Cerebellar nuclear complex (tissue), 1 donor: ENCODE results near the gene LRRC56.

Source experiments
- DNase-seq, 2 experiments: peaks; one replicate each; lab custom pipeline; 2025; lab: John Stamatoyannopoulos, UW

Gene LRRC56

DNA sequence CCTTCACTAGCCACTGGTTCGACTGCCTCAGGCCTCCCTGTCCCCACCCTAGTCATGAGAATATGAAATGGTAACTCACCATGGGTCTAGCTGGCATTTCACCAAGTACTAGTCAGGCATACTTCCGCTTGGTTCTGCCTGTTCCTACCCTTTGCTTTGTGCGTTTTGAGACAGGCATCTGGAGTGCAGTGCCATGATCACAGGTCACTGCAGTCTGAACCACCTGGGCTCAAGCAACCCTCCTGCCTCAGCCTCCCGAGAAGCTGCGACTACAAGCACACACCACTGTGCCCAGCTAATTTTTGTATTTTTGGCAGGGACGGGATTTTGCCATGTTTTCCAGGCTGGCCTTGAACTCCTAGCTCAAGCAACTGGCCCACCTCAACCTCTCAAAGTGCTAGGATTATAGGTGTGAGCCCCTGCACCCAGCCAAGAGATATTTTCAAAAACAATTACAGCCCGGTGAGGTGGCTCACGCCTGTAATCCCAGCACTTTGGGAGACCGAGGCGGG, 16.1 kb upstream of the LRRC56 start:
- DNase-seq = no peak

GRCh38 chr11:526192-526591, 11.1 kb upstream of the LRRC56 start:
- DNase-seq = no peak

- DNase-seq = no peak
Measured at GRCh38 chr11:528166-528814, 9.0 kb upstream of the LRRC56 start.

DNA sequence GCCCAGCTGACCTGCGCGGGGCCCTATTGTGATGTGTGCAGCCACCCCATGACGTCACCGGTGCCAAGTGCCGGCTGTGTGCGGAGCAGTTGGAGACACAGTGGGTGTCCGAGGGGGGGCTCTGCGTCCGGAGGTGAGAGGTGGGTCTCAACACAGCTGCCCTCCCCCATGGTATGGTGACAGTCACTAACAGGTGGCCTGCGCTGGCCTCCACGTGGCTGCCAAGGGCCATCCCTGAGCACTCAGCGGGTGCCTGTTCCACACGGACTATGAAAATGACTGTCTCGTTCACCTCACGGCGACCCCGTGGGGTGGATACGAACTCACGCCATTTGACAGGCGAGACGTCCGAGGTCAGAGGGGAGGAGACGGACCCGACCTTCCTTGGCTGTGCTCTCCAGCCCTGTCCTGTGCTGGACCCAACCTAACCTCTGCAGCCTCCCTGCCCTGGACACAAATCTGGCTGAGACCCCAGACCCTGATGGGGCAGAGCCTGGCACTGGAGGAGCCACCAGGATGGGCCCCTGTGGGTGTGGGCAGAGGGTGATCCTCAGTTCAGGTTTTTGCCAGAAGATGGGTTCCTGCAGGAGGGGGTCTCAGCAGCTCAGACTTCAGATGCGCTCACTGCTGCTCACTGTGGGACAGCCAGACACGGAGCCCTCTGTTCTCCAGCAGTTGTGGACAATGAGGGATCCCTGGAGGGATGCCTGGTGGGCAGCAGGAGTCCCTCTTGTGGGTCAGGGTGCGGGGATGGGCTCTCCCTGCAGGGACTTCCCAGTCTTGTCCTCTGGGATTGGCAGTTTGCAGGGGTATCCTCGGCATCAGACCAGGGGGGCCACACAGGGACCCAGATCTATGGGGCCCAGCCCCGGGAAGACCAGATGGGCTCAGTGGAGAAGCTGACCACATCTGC, 8.3 kb upstream of the LRRC56 start:
- no peak for DNase-seq

GRCh38 chr11:529728-530411, 7.5 kb upstream of the LRRC56 start:
- DNase-seq = no peak

GRCh38 chr11:530960-531831, 6.1 kb upstream of the LRRC56 start:
- DNase-seq = no peak

DNA sequence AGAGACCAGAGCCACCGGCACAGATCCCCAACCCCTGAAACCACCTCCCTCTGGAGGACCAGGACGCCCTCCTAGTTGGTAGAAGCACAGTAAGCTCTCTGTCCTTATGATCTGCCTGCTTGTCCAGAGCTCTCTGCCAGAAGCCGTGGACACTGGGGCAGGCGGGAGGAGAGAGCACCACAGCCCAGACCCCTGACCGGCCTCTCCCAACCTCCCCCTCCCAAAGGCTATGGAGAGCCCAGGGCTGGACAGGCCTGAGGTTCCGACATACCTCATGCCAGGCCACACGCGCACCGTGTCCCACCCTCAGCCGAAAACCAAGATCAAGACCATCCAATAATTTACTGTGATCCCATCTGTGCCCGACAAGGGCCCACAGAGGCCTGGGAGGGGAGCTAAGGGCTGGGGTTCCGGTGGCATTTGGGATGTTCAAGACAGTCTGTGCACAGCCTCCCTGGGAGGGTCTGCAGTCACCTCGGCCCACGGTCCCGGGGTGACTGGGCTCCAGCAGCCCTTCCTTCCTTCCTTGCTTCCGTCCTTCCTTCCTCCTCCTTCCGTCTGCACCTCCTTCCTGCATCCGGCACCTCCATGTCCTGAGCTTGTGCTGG, 5.3 kb upstream of the LRRC56 start:
- no peak for DNase-seq

DNA sequence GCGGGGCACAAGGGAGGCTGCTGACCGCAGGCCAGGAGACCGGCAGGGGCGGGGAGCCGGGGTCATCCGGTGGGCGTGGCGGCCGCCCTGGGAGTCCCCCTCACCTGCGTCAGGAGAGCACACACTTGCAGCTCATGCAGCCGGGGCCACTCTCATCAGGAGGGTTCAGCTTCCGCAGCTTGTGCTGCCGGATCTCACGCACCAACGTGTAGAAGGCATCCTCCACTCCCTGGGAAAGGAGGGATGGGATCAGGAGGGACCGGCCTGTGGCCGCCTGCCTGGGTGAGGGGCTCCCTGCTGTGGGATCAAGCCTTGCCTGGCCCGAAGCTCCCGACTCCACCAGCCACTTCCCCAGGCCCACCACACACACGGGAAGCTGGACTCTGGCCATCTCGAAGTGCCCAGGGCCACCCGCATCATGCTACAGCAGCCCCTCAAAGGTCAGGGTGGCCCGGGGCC, 4.8 kb upstream of the LRRC56 start:
- no peak for DNase-seq

DNA sequence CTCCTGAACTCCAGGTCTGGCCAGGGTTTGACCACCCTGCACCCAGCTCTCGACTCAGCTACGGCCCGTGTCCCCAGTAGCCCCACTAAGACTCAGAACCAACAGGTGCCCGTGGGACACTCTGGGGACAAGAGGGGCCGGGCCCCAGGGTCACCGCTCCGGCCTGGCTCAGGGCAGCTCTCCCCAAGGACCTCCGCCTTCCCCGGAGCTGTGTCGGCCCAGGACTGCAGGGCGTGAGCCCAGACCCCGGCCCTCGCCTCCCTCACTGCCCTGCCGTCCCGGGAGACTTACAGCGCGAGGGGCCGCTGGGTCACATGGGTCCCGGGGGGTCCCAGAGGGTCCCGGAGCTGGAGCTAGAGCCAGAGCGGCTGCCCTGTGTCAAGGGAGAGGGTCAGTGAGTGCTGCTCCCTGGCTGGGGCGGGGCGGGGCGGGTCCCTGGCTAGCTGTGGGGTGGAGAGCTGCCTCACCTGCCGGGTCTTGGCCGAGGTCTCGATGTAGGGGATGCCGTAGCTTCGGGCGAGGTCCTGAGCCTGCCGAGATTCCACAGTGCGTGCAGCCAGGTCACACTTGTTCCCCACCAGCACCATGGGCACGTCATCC, 4.2 kb upstream of the LRRC56 start:
- no peak for DNase-seq

GRCh38 chr11:533586-534395, 3.5 kb upstream of the LRRC56 start:
- no peak for DNase-seq

DNA sequence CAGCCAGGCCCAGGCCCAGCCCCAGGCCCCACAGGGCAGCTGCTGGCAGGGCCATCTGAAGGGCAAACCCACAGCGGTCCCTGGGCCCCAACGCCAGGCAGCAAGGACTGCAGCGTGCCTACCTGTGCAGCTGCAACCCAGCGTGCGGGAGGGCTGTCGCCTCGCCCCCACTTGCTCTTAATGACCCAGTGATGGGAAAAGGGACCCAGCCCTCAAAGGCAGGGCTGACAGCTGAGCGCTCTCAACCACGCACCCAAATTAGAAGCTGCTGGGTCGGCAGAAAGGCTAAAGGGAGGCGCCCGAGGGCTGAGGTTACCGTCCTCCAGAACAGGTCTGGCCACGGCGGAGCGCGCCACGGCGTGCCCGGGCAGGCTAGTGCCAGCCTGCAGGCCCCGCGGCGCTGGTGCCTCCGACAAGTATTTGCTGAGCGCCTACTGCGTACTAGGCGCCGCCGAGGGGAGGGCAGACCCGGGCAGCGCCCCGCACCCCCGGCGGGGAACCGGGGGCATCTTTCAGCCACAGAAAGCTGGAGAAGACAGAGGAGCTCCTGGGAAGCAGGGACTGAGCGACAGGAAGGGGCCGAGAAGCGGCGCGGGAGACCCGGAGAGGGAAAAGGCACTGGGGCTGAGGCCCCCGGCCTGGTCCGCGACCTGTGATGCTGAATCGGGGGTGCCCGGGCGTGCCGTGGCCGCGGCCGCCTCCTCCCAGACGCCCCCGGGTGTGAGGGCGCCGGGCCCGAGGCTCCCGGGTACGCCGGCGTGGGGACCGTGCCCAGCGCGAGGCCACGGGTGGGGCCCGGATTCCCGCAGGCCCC, 2.7 kb upstream of the LRRC56 start:
- DNase-seq = no peak

DNA sequence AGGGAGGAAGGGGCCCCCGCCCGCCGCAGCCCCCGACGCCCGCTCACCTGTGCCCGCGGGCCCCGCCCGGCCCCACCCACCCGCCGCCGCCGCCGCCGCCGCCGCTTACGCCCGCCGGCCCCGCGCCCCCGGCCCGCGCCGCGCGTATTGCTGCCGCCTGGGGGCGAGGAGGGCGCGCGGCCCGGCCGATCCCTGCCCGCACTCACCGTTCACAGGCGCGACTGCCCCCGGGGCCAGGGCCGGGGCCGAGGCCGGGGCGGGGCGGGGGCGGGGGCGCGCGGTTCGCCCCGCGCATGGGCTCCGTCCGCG, 2.2 kb upstream of the LRRC56 start:
- DNase-seq = no peak

DNA sequence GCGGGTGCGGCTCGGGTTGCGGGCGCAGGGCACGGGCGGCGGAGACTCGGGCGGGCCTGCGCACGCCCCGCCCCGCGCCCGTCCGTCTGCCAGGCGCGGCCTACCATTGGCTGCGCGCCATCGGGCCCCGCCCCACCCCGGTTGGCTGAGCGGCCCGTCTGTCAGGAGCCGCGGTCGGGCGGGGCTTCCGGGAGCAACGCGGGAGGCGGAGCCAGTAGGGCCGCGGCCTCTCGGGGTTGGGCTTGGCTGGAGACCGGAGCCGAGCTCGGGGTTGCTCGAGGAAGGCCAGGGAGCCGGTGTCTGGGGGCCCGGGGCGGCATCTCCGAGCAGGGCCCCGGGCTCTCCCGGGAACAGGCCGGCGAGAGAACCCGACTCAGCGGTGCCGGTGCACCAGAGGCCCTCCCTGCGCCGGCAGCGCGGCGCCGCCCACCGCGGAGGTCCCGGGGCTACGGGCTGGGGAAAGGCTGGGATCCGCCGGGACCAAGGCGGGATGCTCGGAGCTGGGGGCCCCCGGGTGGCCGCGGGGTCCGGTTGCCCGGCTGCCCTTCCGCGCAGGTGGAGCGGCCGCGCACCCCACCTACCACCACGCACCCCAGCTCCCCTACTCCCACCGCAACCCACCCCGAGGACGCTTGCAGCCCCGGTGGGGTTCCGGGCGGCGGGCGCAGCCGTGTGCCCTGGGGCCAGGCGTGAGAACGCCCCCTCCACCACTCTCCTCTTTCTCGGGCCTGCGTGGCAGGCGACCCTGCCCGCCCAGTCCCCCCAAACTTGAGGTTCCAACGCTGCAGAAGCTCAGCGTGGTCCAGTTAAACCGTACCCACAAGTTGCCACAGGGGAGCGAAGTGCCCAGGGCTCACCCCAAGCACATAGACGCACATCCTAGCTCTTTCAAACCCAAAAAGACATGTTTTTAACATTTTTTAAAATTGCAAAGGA, 1.5 kb upstream of the LRRC56 start, which contains the start of gene HRAS:
TSS of gene HRAS (minus strand) at position 58 of the 936 bp plus-strand sequence.
- peak; percentile 47 to 70 for DNase-seq

GRCh38 chr11:537622-538430, 499 bp downstream of the LRRC56 start:
- no peak for DNase-seq

- no peak for DNase-seq
Measured at GRCh38 chr11:538431-539051, 1.2 kb downstream of the LRRC56 start.

- DNase-seq = no peak
Measured at GRCh38 chr11:539971-540481, 2.7 kb downstream of the LRRC56 start.
